DMS53 treated with DMSO at 0.1 percent for 48 hours (cell line): ENCODE results near the gene ST8SIA2.
"Not testable (repeated sequence)": the region's sequence is repeated elsewhere in the genome, so short reads cannot be mapped to it uniquely, and the experiment has no call there.

ENCODE experiments used
- DNase-seq: peaks from one replicate; lab custom pipeline; 2025; ENCODE audit not compliant: unreplicated experiment; lab: John Stamatoyannopoulos, UW

Gene ST8SIA2

GRCh38 chr15:92435145-92435544 lies 41.5 kb downstream of the ST8SIA2 start:
- DNase-seq: no peak

DNA sequence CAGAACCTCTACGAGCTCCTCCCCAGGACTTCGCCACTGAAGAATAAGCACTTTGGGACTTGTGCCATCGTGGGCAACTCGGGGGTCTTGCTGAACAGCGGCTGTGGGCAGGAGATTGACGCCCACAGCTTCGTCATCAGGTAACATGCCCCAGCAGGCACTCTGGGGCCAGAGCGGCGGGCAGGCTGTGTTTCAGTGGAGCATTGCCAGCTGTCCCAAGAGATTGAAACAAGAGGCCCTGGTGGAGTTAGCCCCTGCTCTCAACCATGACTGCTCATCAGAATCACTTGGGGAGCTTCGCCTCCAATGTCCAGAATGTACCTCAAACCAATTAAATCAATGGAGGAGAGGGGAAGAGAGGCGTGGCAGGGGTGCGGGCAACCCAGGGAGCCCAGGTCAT lies 44.8 kb downstream of the ST8SIA2 start:
- DNase-seq: no peak

DNA sequence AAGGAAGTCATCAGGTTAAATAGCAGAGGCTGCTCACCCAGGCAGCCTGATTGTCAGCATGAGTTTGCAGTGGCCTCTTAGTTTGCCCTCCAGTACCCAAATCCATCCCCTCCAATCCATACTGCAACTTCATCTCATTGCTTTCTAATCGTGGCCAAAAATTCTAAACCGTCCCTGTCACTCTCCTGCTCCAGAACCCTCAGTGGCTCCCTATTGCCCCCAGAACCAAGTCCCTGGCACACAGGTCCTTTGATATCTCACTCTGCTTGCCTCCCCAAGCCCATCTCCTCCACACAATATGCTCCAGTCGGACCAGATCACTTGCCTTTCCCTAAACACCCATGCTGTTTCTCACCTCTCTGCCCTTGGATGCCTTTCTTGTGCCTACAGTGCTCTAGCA lies 49.7 kb downstream of the ST8SIA2 start:
- no peak for DNase-seq

DNA sequence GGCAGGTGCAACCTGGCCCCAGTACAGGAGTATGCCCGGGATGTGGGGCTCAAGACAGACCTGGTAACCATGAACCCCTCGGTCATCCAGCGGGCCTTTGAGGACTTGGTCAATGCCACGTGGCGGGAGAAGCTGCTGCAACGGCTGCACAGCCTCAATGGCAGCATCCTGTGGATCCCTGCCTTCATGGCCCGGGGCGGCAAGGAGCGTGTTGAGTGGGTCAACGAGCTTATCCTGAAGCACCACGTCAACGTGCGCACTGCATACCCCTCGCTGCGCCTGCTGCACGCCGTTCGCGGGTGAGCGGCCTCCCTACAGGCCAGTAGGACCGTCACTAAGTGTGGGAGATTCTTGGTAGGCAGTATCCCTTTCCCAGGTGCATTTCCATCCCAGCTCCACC lies 51.0 kb downstream of the ST8SIA2 start:
- DNase-seq: no peak

GRCh38 chr15:92448370-92448769 lies 54.7 kb downstream of the ST8SIA2 start:
- DNase-seq: no peak

DNA sequence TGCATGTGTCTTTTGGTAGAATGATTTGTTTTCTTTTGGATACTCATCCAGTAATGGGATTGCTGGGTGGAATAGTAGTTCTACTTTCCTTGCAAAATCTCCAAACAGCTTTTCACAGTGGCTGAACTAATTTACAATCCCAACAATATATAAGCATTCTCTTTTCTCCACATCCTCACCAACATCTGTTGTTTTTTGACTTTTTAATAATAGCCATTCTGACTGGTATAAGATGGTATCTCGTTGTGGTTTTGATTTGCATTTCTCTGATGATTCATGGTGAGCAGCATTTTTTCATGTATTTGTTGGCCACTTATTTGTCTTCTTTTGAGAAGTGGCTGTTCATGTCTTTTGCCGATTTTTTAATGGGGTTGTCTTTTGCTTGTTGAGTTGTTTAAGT lies 55.8 kb downstream of the ST8SIA2 start:
- DNase-seq: no peak

- DNase-seq: no peak
Observed at GRCh38 chr15:92451225-92451825, 57.6 kb downstream of the ST8SIA2 start.

DNA sequence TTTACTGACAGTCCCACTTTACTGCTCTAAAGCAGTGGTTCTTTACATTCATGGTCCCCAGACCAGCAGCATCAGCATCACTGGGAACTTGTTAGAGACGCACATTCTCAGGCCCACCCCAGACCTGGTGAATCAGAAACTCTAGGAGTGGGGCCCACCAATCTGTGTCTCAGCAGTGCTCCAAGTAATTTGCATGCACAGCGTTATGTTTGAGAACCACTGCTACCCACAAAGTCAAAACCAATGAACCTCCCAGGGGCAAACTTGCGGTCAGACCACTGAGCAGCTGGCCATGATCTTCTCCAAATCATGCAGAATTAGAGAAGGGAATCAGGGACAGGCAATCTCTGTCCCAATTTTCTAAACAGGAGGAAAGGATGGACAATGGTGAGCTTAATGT lies 58.5 kb downstream of the ST8SIA2 start:
- DNase-seq: no peak

DNA sequence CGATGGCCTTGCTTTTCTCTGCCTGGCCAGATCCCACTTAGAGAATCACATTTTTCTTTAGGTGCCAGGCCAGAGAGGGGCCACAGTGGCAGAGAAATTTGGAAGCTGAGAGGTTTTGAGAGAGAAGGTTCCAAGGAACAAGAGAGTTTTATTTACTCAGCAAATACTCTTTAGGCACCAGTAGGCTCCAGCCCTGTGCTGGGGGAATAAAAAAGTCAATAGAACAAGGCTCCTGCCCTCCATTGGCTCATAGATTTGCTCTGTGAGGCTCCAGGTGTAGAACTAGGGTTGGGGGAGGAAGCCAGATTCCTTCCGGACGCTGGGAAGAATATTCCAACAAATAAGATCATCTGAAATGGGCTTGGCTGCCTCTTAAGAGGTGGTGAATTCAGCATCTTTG lies 59.9 kb downstream of the ST8SIA2 start:
- DNase-seq: no peak

GRCh38 chr15:92454555-92455105 lies 60.9 kb downstream of the ST8SIA2 start:
- no peak for DNase-seq

GRCh38 chr15:92455271-92455670 lies 61.6 kb downstream of the ST8SIA2 start:
- no peak for DNase-seq

- no peak for DNase-seq
Observed at GRCh38 chr15:92457471-92458041, 63.9 kb downstream of the ST8SIA2 start.

DNA sequence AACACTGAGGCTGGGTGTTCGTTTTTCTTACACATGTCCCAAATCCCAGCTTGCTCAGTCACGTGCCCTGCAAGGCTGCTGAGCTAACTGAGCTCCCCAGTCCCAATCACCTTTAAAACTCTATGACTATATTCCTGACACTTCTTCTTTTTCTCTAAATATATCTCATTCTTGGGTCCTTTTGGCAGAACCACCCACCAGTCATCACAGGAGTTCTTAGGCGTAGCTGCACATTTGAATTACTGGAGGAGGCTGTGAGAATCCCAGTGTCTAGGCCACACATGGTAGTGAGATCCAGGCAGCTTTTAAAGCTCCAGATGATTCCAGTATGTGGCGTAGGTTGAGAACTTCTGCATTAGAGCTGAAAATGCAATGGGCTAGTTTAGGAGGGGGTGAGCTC lies 66.3 kb downstream of the ST8SIA2 start:
- no peak for DNase-seq

DNA sequence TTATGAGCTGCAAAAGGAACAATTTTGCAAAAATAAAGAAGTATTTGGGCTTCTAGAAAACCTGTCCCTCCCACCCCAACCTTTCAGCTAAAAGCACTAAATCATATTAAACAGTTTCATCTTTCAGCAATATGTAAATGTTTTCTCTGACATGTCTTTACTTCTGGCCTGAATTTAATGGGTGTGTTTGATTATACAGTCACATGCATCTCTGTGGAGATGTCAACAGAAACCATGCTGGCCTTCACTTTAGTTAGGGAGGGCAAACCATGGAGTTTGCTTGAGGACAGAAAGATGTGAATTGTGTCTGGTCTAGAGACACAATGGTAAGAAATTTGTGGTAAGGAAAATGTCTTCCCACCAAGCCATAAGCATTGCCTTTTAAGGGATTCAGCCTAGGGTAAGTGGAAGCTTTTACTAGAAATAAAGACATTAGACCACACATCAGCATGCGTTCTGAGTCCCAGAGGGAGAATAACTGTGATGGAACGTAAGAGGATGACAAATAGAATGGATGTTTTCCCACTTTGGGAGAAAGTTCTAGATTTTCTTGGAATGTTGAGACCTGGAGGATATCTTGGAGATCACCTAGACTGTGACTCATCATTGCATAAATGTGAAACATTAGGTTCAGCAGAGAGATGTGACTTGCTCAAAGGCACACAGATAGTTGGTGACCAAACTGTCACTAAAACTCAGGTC lies 68.9 kb downstream of the ST8SIA2 start:
- DNase-seq: no peak

- no peak for DNase-seq
Observed at GRCh38 chr15:92463352-92463751, 69.7 kb downstream of the ST8SIA2 start.

- DNase-seq: no peak
Observed at GRCh38 chr15:92463826-92464225, 70.1 kb downstream of the ST8SIA2 start.

DNA sequence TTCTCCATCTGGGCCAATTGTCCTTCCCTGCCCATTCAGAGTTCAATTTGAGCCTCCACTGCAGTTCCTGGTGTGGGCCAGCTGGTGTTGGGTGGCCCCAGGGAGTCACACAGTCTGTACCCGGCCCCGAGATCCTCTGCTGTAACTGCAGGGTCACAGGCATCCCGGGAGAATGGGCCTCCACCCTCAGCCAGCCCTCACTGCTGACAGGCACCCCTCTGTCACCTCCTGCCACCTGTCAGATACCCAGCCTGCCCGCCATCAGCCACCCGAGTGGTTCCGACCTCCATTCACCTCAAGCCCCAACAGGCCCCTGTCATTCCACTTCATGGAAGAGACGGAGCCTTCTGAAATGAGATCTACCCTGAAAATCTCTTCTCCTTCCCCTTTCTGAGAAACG lies 73.2 kb downstream of the ST8SIA2 start:
- no peak for DNase-seq

DNA sequence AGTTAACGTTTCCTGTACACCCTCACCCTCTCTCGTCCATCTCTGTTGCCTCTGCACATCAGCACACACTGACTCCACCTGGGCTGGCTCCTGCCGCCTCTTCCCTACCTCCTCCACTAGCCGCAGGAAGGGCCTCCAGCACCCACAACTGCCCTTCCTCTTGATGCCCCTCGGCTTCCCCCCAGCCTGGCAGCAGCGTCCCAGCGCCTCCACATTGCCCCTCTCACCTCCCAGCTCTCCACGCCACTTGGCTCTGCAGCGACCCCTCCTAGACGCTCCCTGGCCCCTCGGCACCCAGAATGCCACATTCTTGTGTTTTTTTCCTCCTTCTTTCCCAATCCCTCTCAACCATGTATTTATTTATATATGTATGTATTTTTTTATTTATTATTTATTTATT lies 73.6 kb downstream of the ST8SIA2 start:
- DNase-seq: no peak

GRCh38 chr15:92468991-92469390 lies 75.3 kb downstream of the ST8SIA2 start:
- DNase-seq: no peak

- no peak for DNase-seq
Observed at GRCh38 chr15:92471288-92471687, 77.6 kb downstream of the ST8SIA2 start.

- no peak for DNase-seq
Observed at GRCh38 chr15:92473756-92474155, 80.1 kb downstream of the ST8SIA2 start.

DNA sequence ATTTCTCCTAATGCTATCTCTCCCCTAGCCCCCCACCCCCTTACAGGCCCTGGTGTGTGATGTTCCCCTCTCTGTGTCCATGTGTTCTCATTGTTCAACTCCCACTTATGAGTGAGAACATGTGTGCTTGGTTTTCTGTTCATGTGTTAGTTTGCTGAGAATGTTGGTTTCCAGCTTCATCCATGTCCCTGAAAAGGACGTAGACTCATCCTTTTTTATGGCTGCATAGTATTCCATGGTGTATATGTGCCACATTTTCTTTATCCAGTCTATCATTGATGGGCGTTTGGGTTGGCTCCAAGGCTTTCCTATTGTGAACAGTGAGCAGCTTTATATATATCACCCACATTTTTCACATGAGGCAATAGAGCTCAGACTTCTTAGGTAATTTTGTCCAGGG lies 86.0 kb downstream of the ST8SIA2 start:
- not testable (repeated sequence) for DNase-seq
